GM23338 (cell line): ENCODE data around the gene MRPL30. TPM values are rescaled to one million over a fixed set of nuclear protein-coding genes. Genes with fewer than 3 reads are reported as not detected.

ENCODE experiments used
- ATAC-seq: fragments of 200-7000 bp; cut with Tn5 transposase; 3 replicates; pipeline ENCODE4 v1.9.1; 2020
- DNase-seq: peaks from one replicate; pipeline ENCODE4 v3.0.0-alpha.2; 2015; ENCODE audit warnings: low spot score
- H2AFZ ChIP-seq: fragments of 200-600 bp; sonication (generic); 2 replicates; pipeline ENCODE4 v1.8.0; 2016; ENCODE audit warnings: antibody characterized with exemption, mild to moderate bottlenecking, moderate library complexity
- H3F3A ChIP-seq: fragments of 200-600 bp; sonication (generic); replicated peaks from 2 replicates; pipeline ENCODE4 v1.8.0; 2017; ENCODE audit warnings: antibody characterized with exemption, mixed run types, low read depth
- H3K27ac ChIP-seq: fragments of 200-600 bp; sonication (generic); 2 replicates; pipeline ENCODE4 v1.6.1; 2016; ENCODE audit warnings: low read depth
- H3K27me3 ChIP-seq: fragments of 200-600 bp; sonication (generic); 2 replicates; pipeline ENCODE4 v1.8.0; 2016; ENCODE audit warnings: mild to moderate bottlenecking, mixed run types, moderate library complexity; ENCODE audit not compliant: insufficient read depth
- H3K36me3 ChIP-seq: fragments of 200-600 bp; sonication (generic); 2 replicates; pipeline ENCODE4 v1.8.0; 2016; ENCODE audit warnings: mild to moderate bottlenecking; ENCODE audit not compliant: insufficient read depth
- H3K4me1 ChIP-seq: fragments of 200-600 bp; sonication (generic); 2 replicates; pipeline ENCODE4 v1.8.0; 2016; ENCODE audit warnings: mild to moderate bottlenecking, moderate library complexity; ENCODE audit not compliant: insufficient read depth
- H3K4me2 ChIP-seq: fragments of 200-600 bp; sonication (generic); 2 replicates; pipeline ENCODE4 v1.7.1; 2017; ENCODE audit warnings: mixed run types
- H3K4me3 ChIP-seq: fragments of 200-600 bp; sonication (generic); 2 replicates; pipeline ENCODE4 v1.6.1; 2016; ENCODE audit warnings: mixed run types
- H3K79me2 ChIP-seq: fragments of 200-600 bp; sonication (generic); replicated peaks from 2 replicates; pipeline ENCODE4 v1.8.0; 2017; ENCODE audit warnings: mild to moderate bottlenecking; ENCODE audit not compliant: insufficient read depth
- H3K9me2 ChIP-seq: fragments of 200-600 bp; sonication (generic); 2 replicates; pipeline ENCODE4 v1.8.0; 2017; ENCODE audit not compliant: insufficient read depth
- H4K20me1 ChIP-seq: fragments of 200-600 bp; sonication (generic); replicated peaks from 2 replicates; pipeline ENCODE4 v1.8.0; 2017; ENCODE audit warnings: mild to moderate bottlenecking; ENCODE audit not compliant: insufficient read depth
- H3K27ac Mint-ChIP-seq: 2 replicates; pipeline ENCODE4 v1.8.0; 2020; ENCODE audit warnings: inconsistent platforms, mild to moderate bottlenecking, moderate library complexity, mixed read lengths
- H3K27me3 Mint-ChIP-seq: 3 replicates; pipeline ENCODE4 v1.8.0; 2022; ENCODE audit warnings: low read depth, mild to moderate bottlenecking, moderate library complexity, mixed read lengths, inconsistent platforms; ENCODE audit not compliant: insufficient read depth, poor library complexity
- H3K36me3 Mint-ChIP-seq: 3 replicates; pipeline ENCODE4 v1.8.0; 2021; ENCODE audit warnings: low read depth, mild to moderate bottlenecking, inconsistent platforms, moderate library complexity, mixed read lengths
- H3K4me1 Mint-ChIP-seq: 3 replicates; pipeline ENCODE4 v1.8.0; 2020; ENCODE audit warnings: mild to moderate bottlenecking, inconsistent platforms, mixed read lengths
- H3K4me3 Mint-ChIP-seq: 3 replicates; pipeline ENCODE4 v1.8.0; 2021; ENCODE audit warnings: moderate library complexity, mild to moderate bottlenecking, inconsistent platforms, mixed read lengths
- H3K9me3 Mint-ChIP-seq: 3 replicates; pipeline ENCODE4 v1.8.0; 2020; ENCODE audit warnings: moderate library complexity, mild to moderate bottlenecking, inconsistent platforms, mixed read lengths
- CREB1 ChIP-seq: fragments of 250-450 bp; sonication (Bioruptor Pico); IDR thresholded peaks from 2 replicates; pipeline ENCODE4 v1.5.0; 2020; ENCODE audit warnings: low read depth, mild to moderate bottlenecking, moderate library complexity
- CTCF ChIP-seq, 2 experiments: fragments of 200-600 bp in 1 of 2; sonication (generic) in 1 of 2; conservative IDR thresholded peaks; 2 replicates each; pipeline versions ENCODE4 v1.5.1 to v1.6.1; 2016 to 2017; ENCODE audit warnings: antibody characterized with exemption in 2 of 2, low read depth in 2 of 2, mild to moderate bottlenecking in 2 of 2, moderate library complexity in 1 of 2
- ETS1 ChIP-seq: IDR thresholded peaks from 2 replicates; pipeline ENCODE4 v1.6.1; 2016; ENCODE audit warnings: antibody characterized with exemption
- EZH2 ChIP-seq: fragments of 200-600 bp; sonication (generic); IDR thresholded peaks from one replicate; pipeline ENCODE4 v1.8.0; 2017; ENCODE audit warnings: antibody characterized with exemption, mild to moderate bottlenecking, low read depth; ENCODE audit not compliant: unreplicated experiment
- JUNB ChIP-seq: IDR thresholded peaks from one replicate; pipeline ENCODE4 v1.6.1; 2016; ENCODE audit warnings: antibody characterized with exemption; ENCODE audit not compliant: unreplicated experiment
- NANOG ChIP-seq: IDR thresholded peaks from 2 replicates; pipeline ENCODE4 v1.6.1; 2016; ENCODE audit warnings: antibody characterized with exemption, borderline replicate concordance
- POLR2AphosphoS5 ChIP-seq: IDR thresholded peaks from 2 replicates; pipeline ENCODE4 v1.6.1; 2016; ENCODE audit warnings: antibody characterized with exemption, low read depth
- REST ChIP-seq: IDR thresholded peaks from one replicate; pipeline ENCODE4 v1.6.1; 2018; ENCODE audit warnings: antibody characterized with exemption; ENCODE audit not compliant: unreplicated experiment
- STAT1 ChIP-seq: IDR thresholded peaks from one replicate; pipeline ENCODE4 v1.6.1; 2016; ENCODE audit warnings: antibody characterized with exemption; ENCODE audit not compliant: unreplicated experiment
- ZNF114 ChIP-seq: fragments of 250-450 bp; sonication (Bioruptor Pico); IDR thresholded peaks from 2 replicates; pipeline ENCODE4 v1.5.0; 2020; ENCODE audit warnings: mild to moderate bottlenecking, moderate library complexity
- ZNF462 ChIP-seq: fragments of 250-450 bp; sonication (Bioruptor Pico); IDR thresholded peaks from 2 replicates; pipeline ENCODE4 v1.5.0; 2020; ENCODE audit warnings: mild to moderate bottlenecking, moderate library complexity
- polyA plus RNA-seq: library from polyadenylated mRNA; unstranded; fragments of >200 nt; fragmentation: Nextera tagmentation; extraction: Ambion mirVana; gene quantifications from 2 replicates; pipeline ENCODE4 v1.2.1, GENCODE V29; 2016
- total RNA-seq: library from RNA; depleted of rRNA; stranded (reverse); fragments of >200 nt; shearing (Covaris generic); gene quantifications from 2 replicates; pipeline ENCODE4 v1.2.3, GENCODE V29; 2014

The MRPL30 gene
- total and polyA plus RNA-seq, 2 experiments from 2014 or later, result 51.4 to 53.7 TPM

- TF ChIP-seq POLR2AphosphoS5 (no peak), CREB1 (CRISPR knock-in tag) (no peak), EZH2 (no peak), ZNF462 (CRISPR knock-in tag) (no peak), ETS1 (no peak), STAT1 (no peak), JUNB (no peak), ZNF114 (CRISPR knock-in tag) (no peak)
Measured at GRCh38 chr2:99159594-99159993, 21.4 kb upstream of the MRPL30 start (continued).

GRCh38 chr2:99166218-99166617 is 14.8 kb upstream of the MRPL30 start:
- Mint-ChIP-seq H3K4me1 (no peaks in the 10 kb centered on the region), H3K27ac (no peak overlapping the region), H3K36me3 (peaks cover 16% of the 10 kb centered on the region; the same call in 1 of the 3 replicates), H3K4me3 (no peak overlapping the region), H3K9me3 (no peaks in the 10 kb centered on the region), H3K27me3 (no peaks in the 10 kb centered on the region)
- Histone ChIP-seq H2AFZ (no peak overlapping the region), H3K27me3 (no peaks in the 10 kb centered on the region), H3F3A (no peaks in the 10 kb centered on the region), H3K4me2 (no peak overlapping the region), H3K4me1 (no peaks in the 10 kb centered on the region), H3K36me3 (peaks cover 12% of the 10 kb centered on the region; the same call in 1 of the 2 replicates), H4K20me1 (no peaks in the 10 kb centered on the region; the same call in 1 of the 2 replicates), H3K9me2 (no peaks in the 10 kb centered on the region), H3K4me3 (no peak overlapping the region), H3K79me2 (no peaks in the 10 kb centered on the region), H3K27ac (no peak overlapping the region)
- DNase-seq, result no peak
- TF ChIP-seq NANOG (no peak), REST (no peak), CTCF (conservative IDR thresholded peaks at IDR 0.05; ENCODE audit: low read depth in 2 of 2) (no peak), EZH2 (no peak), STAT1 (no peak), JUNB (no peak)
- no peak for ATAC-seq
